Activated CD8-positive, alpha-beta memory T cell treated with anti-CD3 and anti-CD28 coated beads, Interleukin-2, amount 10 ng/mL, durations not matched to agents 7 days and 5 days (primary cell): ENCODE measurements around the gene KCNK15. TPM values are rescaled to one million over a fixed set of nuclear protein-coding genes. Genes with fewer than 3 reads are reported as not detected.

ENCODE experiments used
- ATAC-seq: fragments of 150-1000 bp; cut with Tn5 transposase; one replicate; pipeline ENCODE4 v1.10.0; 2021; ENCODE audit warnings: moderate library complexity
- CTCF ChIA-PET: fragments of 350-600 bp; sonication (Branson Sonifier 250); formaldehyde crosslinking; loops from one replicate; lab custom pipeline; 2021; ENCODE audit warnings: antibody characterized with exemption; lab: Charles Lee
- DNase-seq: peaks from one replicate; pipeline ENCODE4 v3.0.0-alpha.2; 2020
- H3K27ac Mint-ChIP-seq: one replicate; pipeline ENCODE4 v1.8.0; 2021; ENCODE audit warnings: mild to moderate bottlenecking, mixed read lengths
- H3K27me3 Mint-ChIP-seq: one replicate; pipeline ENCODE4 v1.8.0; 2021; ENCODE audit warnings: mixed read lengths
- H3K36me3 Mint-ChIP-seq: one replicate; pipeline ENCODE4 v1.8.0; 2021; ENCODE audit warnings: mild to moderate bottlenecking, mixed read lengths
- H3K4me1 Mint-ChIP-seq: one replicate; pipeline ENCODE4 v1.8.0; 2021; ENCODE audit warnings: mixed read lengths
- H3K4me3 Mint-ChIP-seq: one replicate; pipeline ENCODE4 v1.8.0; 2021; ENCODE audit warnings: mild to moderate bottlenecking, moderate library complexity, mixed read lengths
- H3K9me3 Mint-ChIP-seq: one replicate; pipeline ENCODE4 v1.8.0; 2022; ENCODE audit warnings: low read depth, mixed read lengths
- total RNA-seq, 2 experiments: library from RNA; stranded (reverse); gene quantifications; one replicate each; pipeline ENCODE4 v1.2.3, GENCODE V29; 2021

The KCNK15 gene
- total RNA-seq, 2 experiments from 2014 or later, result not detected

DNA sequence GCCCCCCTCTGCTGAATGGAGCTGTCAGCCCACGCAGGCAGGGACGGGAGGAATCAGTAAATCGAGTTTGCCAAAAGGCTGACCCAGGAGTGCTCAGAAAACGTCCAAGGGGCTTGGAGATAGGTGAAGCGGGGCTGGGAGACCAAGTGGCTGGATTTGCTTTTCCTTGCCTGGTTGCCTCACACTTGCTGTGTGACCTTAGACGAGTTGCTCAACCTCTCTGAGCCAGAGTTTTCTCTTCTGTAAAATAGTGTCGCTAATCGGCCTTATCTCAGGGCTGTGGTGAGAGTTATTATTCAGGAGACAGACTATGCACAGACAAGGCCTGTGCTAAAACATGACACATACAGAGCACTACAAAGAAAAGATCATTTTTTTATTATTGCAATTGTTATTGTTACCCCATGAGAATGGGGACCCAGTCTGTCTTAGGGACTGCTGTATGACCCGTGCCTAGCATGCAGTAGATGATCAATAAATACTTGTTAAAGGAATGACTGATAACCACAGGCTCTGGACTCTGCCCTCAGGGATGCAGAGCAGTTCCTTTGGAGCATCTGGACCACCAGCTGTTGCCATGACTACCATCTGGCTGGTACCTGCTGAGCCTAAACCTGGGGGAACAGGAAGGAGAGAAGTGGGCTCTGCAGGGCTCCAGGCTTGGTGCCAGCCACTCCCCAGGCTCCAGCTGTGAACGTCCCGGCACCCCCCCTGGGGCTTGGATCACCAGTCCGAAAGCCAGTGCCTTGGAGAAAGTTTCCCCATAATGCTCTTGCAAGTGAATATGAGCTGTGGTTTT is 901 bp downstream of the KCNK15 start:
- H3K36me3 Mint-ChIP-seq, result peaks cover 2% of the 10 kb centered on the region
- CTCF ChIA-PET, result interaction anchor here (0.9 to 3.5 kb wide), 9 partner anchors 9 to 349 kb away, joined by 3 to 21 read pairs (median 4); no protein-coding TSS in a partner anchor
- H3K27ac Mint-ChIP-seq, result no peak overlapping the region
- peaks cover 8% of the 10 kb centered on the region for H3K4me1 Mint-ChIP-seq
- DNase-seq (no peak), ATAC-seq (no peak)
- peaks cover 48% of the 10 kb centered on the region for H3K27me3 Mint-ChIP-seq
- peak overlapping the region; percentile 52 for H3K4me3 Mint-ChIP-seq
- H3K9me3 Mint-ChIP-seq, result no peaks in the 10 kb centered on the region

DNA sequence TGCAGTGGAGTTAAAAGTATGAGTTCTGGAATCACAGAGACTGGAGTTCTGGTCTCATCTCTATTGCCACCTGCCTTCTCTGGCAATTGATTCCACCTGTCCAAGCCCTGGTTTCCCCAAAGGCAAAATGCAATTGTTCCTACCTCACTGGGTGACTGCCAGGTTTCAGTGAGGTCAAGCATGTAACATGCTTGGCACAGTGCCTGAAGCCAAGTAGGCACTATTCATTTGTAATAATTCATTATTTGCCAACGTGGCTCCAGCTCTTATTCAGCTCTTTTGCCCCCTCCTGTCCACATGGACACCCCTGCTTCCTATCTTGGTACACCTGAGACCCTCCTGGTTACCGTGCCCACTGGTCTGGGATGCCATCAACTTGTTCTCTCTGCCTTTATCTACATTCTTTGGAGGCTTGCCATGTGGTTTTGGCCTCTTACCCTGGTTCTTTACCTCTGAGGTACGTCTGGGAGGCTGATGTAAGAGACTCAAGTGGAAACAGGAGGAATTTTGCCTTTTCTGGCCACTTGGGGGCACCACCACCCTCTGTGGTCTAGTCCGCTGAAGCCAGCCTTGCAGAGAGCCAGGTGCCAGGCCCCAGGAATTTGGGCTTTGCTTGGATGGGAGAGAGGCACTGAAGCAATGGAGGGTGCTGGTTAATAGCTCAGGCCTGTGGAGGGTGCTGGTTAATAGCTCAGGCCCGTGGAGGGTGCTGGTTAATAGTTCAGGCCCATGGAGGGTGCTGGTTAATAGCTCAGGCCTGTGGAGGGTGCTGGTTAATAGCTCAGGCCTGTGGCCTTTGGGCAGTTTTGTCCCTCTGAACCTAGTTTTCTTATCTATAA is 1.7 kb downstream of the KCNK15 start:
- DNase-seq, result peak; percentile 74
- ATAC-seq, result peak; percentile 48
- no peak overlapping the region for H3K27ac Mint-ChIP-seq
- H3K4me1 Mint-ChIP-seq, result peaks cover 8% of the 10 kb centered on the region
- H3K4me3 Mint-ChIP-seq, result no peak overlapping the region
- CTCF ChIA-PET, result interaction anchor here (0.6 to 3.5 kb wide), 13 partner anchors 9 to 547 kb away, joined by 3 to 21 read pairs (median 3); no protein-coding TSS in a partner anchor
- H3K27me3 Mint-ChIP-seq, result peaks cover 42% of the 10 kb centered on the region
- peaks cover 2% of the 10 kb centered on the region for H3K36me3 Mint-ChIP-seq
- H3K9me3 Mint-ChIP-seq, result no peaks in the 10 kb centered on the region

DNA sequence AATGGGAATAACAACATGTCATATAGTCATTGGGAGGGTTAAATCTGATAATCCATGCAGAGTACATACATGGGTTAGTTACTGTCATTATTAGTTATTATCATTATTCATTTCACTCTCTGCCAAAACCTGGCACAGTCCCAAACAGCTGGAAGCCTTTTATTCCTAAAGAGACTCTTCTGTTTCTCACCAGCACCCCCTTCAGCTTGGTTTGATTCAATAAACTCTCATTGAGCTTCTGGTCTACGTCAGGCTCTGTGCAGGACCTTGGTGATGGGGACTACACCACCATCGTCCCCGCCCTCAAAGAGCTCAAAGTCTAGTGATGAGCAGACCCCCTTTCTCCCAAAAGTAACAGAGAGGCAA is 2.3 kb downstream of the KCNK15 start:
- ATAC-seq (no peak), DNase-seq (no peak)
- H3K4me1 Mint-ChIP-seq, result peaks cover 8% of the 10 kb centered on the region
- H3K36me3 Mint-ChIP-seq, result peaks cover 2% of the 10 kb centered on the region
- H3K9me3 Mint-ChIP-seq, result no peaks in the 10 kb centered on the region
- no peak overlapping the region for H3K27ac Mint-ChIP-seq
- CTCF ChIA-PET, result interaction anchor here (0.6 to 3.5 kb wide), 9 partner anchors 10 to 546 kb away, joined by 3 to 21 read pairs (median 3); no protein-coding TSS in a partner anchor
- H3K27me3 Mint-ChIP-seq, result peaks cover 40% of the 10 kb centered on the region
- H3K4me3 Mint-ChIP-seq, result no peak overlapping the region

- ATAC-seq (no peak), DNase-seq (no peak)
- peaks cover 2% of the 10 kb centered on the region for H3K36me3 Mint-ChIP-seq
- H3K4me3 Mint-ChIP-seq, result no peak overlapping the region
- H3K4me1 Mint-ChIP-seq, result peaks cover 6% of the 10 kb centered on the region
- no peak overlapping the region for H3K27ac Mint-ChIP-seq
- H3K27me3 Mint-ChIP-seq, result peaks cover 21% of the 10 kb centered on the region
- H3K9me3 Mint-ChIP-seq, result no peaks in the 10 kb centered on the region
- CTCF ChIA-PET, result no interaction called here
Measured at GRCh38 chr20:44750081-44750805, 4.6 kb downstream of the KCNK15 start.

DNA sequence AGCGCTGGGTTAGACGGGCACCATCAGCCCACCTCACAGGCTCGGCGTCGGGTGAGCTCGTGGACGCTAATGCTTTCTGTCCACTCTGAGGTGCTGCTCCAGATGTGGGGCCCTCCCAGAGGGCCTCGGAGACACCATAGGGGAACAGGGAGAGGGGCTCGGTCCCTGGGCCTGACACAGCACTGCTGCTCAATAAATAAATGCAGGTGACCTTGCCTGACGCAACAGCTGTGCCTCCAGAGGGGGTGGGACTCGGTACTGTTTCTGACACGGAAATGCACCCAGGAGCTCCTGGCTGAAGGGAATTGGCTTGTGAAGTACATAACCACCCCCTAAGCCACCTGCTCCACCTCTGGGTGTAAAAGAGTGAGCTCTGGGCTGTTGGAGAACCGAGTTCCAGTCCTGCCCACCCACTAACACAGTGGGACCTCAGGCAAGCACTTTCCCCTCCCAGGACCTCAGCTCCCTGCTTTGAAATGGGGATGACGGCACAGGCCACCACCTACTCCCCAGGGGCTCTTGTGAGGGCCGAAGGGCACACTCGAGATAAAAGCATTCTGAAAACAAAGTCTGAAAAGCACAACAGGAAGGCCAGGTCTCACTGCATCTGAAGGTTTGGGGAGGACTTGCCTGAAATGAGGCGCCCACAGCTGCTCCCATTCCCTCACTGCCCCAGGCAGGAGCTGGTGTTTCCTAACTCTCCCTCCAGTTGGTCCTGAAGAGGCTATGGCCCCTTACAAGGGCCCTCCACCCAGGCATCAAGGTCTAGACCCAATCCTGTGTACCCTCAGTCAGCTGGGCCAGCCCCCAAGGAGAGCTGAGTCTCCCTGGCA is 6.7 kb downstream of the KCNK15 start:
- DNase-seq, result no peak
- peaks cover 8% of the 10 kb centered on the region for H3K27me3 Mint-ChIP-seq
- no peaks in the 10 kb centered on the region for H3K9me3 Mint-ChIP-seq
- CTCF ChIA-PET, result no interaction called here
- no peak for ATAC-seq
- no peak overlapping the region for H3K27ac Mint-ChIP-seq
- H3K36me3 Mint-ChIP-seq, result peaks cover 1% of the 10 kb centered on the region
- H3K4me3 Mint-ChIP-seq, result no peak overlapping the region
- peaks cover 2% of the 10 kb centered on the region for H3K4me1 Mint-ChIP-seq

GRCh38 chr20:44754554-44754953 is 8.9 kb downstream of the KCNK15 start:
- DNase-seq (no peak), ATAC-seq (no peak)
- Mint-ChIP-seq H3K27me3 (peaks cover 4% of the 10 kb centered on the region), H3K4me1 (peaks cover 9% of the 10 kb centered on the region), H3K4me3 (no peak overlapping the region), H3K27ac (no peak overlapping the region), H3K9me3 (no peaks in the 10 kb centered on the region), H3K36me3 (no peaks in the 10 kb centered on the region)
- CTCF ChIA-PET, result no interaction called here

DNA sequence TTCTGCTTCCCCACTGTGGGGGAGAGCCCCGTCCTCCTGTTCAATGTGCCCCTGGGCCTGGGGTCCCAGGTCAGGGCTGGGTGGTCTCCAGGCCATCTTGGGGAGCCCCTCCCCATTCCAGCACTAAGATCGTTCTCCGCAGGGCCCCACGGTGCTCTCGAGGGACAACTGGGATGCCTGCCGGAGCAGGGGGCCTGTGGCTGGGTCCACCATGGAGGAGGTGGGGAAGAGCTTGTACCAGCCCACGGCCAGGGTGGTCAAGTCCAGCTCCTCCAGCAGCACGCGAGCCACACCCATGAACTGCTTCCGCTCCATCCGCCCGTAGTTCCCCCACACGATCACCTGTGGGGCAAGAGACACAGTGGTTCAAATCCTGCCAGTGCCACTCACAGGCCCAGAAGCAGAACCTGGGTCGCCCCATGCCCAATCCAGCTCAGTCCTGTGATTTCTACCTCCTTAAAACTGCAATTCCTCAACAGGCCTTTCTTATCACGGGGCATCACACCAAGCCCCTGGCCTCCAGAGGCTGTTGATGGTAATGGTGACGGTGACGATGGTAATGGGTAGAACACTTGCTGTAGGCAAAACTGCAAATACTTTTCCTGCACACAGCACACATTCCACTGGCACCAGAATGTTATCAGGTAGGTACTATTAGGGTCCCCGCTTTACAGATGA is 10.5 kb downstream of the KCNK15 start:
- Mint-ChIP-seq H3K9me3 (no peaks in the 10 kb centered on the region), H3K4me1 (peaks cover 9% of the 10 kb centered on the region), H3K27ac (no peak overlapping the region), H3K36me3 (no peaks in the 10 kb centered on the region), H3K4me3 (no peak overlapping the region), H3K27me3 (peaks cover 9% of the 10 kb centered on the region)
- DNase-seq (no peak), ATAC-seq (no peak)
- CTCF ChIA-PET, result interaction anchor here (1.0 kb wide), 1 partner anchor 9 kb away, joined by 3 read pairs; no protein-coding TSS in a partner anchor

- H3K9me3 Mint-ChIP-seq, result no peaks in the 10 kb centered on the region
Measured at GRCh38 chr20:44756956-44757355, 11.3 kb downstream of the KCNK15 start.

GRCh38 chr20:44758247-44759101 is 12.8 kb downstream of the KCNK15 start:
- H3K36me3 Mint-ChIP-seq, result no peaks in the 10 kb centered on the region

More at GRCh38 chr20:44756956-44757355, 11.3 kb downstream of the KCNK15 start:
- CTCF ChIA-PET, result no interaction called here
- Mint-ChIP-seq H3K36me3 (no peaks in the 10 kb centered on the region), H3K27ac (no peak overlapping the region), H3K4me1 (peaks cover 9% of the 10 kb centered on the region), H3K27me3 (peaks cover 9% of the 10 kb centered on the region), H3K4me3 (no peak overlapping the region)
- ATAC-seq, result no peak
- no peak for DNase-seq

GRCh38 chr20:44759595-44759994 is 13.9 kb downstream of the KCNK15 start:
- no peak overlapping the region for H3K27ac Mint-ChIP-seq
- ATAC-seq (no peak), DNase-seq (no peak)
- CTCF ChIA-PET, result no interaction called here
- peaks cover 9% of the 10 kb centered on the region for H3K27me3 Mint-ChIP-seq
- H3K36me3 Mint-ChIP-seq, result no peaks in the 10 kb centered on the region
- H3K9me3 Mint-ChIP-seq, result no peaks in the 10 kb centered on the region
- H3K4me3 Mint-ChIP-seq, result no peak overlapping the region
- peaks cover 9% of the 10 kb centered on the region for H3K4me1 Mint-ChIP-seq

More at GRCh38 chr20:44758247-44759101, 12.8 kb downstream of the KCNK15 start:
- no peaks in the 10 kb centered on the region for H3K9me3 Mint-ChIP-seq
- peaks cover 9% of the 10 kb centered on the region for H3K27me3 Mint-ChIP-seq
- H3K4me1 Mint-ChIP-seq, result peaks cover 9% of the 10 kb centered on the region
- H3K4me3 Mint-ChIP-seq, result no peak overlapping the region
- no peak overlapping the region for H3K27ac Mint-ChIP-seq
- no peak for ATAC-seq
- no peak for DNase-seq
- CTCF ChIA-PET, result interaction anchor here (1.4 kb wide), 1 partner anchor 108 kb away, joined by 5 read pairs; no protein-coding TSS in a partner anchor

DNA sequence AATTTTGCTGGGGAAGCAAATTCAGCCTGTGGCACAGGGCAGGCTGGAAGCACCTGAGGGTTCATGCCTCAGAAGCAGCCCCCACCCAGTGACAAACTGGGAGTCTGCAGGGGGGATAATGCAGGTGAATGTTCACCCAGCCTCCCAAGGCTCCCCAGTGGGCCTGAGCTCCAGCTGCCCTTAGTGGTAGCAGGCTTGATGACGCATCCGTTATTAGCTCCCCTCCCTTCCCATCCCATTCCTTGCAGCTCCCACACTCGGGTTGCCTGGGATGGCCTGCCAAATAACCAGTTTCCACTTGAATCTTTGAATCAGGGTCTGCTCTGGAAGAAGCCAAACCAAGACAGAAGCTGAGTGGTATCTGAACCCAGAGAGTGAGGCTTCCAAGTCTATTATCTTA is 15.8 kb downstream of the KCNK15 start:
- H3K27ac Mint-ChIP-seq, result no peak overlapping the region
- no peaks in the 10 kb centered on the region for H3K36me3 Mint-ChIP-seq
- peaks cover 14% of the 10 kb centered on the region for H3K27me3 Mint-ChIP-seq
- DNase-seq (no peak), ATAC-seq (no peak)
- CTCF ChIA-PET, result interaction anchor here (0.6 kb wide), 1 partner anchor 78 kb away, joined by 3 read pairs; no protein-coding TSS in a partner anchor
- peaks cover 9% of the 10 kb centered on the region for H3K4me1 Mint-ChIP-seq
- H3K4me3 Mint-ChIP-seq, result no peak overlapping the region
- H3K9me3 Mint-ChIP-seq, result no peaks in the 10 kb centered on the region
